Fibroblast of mammary gland (primary cell): Measurements from ENCODE around the gene COPA.

Source experiments
- DNase-seq: peaks from one replicate; pipeline ENCODE4 v3.0.0-alpha.2; 2010; ENCODE audit warnings: low read depth
- H3K4me3 ChIP-seq: 2 replicates; pipeline ENCODE4 v1.5.1; 2011; ENCODE audit warnings: low read depth, mild to moderate bottlenecking, low read length, moderate library complexity; ENCODE audit not compliant: control insufficient read depth
- TF ChIP-seq, protein P1 (sequence below): conservative IDR thresholded peaks from 2 replicates; pipeline ENCODE4 v1.5.1; 2011; ENCODE audit warnings: low read depth, low read length, inconsistent platforms; ENCODE audit not compliant: control insufficient read depth, insufficient read depth

Gene COPA

DNA sequence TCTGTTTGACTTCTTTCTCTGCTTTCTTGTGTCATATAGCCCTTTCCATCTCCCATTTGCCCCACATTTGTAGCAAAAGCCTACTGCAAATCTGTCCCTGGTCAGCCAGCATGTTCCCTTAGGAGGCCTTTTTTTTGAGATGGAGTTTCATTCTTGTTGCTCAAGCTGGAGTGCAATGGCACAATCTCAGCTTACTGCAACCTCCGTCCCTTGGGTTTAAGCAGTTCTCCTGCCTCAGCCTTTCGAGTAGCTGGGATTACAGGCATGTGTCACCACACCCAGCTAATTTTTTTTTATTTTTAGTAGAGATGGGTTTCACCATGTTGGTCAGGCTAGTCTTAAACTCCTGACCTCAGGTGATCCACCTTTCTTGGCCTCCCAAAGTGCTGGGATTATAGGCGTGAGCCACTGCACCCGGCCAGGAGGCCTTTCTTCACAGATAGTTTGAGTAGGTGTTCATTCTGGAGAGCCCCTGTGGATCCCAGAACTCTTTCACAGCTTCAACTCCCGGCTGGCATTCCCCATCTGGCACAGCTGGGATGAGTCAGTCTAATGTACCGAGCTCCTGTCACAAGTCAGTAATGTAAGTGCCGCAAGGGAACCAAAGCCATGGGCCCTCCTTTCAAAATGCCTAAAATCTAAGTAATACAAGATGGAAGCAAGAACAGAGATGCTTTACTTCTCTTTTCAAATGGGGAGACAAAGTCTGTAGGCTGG lies 14.4 kb upstream of the COPA start:
- DNase-seq = peak; percentile 37
- TF ChIP-seq, protein P1, sequence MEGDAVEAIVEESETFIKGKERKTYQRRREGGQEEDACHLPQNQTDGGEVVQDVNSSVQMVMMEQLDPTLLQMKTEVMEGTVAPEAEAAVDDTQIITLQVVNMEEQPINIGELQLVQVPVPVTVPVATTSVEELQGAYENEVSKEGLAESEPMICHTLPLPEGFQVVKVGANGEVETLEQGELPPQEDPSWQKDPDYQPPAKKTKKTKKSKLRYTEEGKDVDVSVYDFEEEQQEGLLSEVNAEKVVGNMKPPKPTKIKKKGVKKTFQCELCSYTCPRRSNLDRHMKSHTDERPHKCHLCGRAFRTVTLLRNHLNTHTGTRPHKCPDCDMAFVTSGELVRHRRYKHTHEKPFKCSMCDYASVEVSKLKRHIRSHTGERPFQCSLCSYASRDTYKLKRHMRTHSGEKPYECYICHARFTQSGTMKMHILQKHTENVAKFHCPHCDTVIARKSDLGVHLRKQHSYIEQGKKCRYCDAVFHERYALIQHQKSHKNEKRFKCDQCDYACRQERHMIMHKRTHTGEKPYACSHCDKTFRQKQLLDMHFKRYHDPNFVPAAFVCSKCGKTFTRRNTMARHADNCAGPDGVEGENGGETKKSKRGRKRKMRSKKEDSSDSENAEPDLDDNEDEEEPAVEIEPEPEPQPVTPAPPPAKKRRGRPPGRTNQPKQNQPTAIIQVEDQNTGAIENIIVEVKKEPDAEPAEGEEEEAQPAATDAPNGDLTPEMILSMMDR = no peak
- H3K4me3 ChIP-seq = no peak overlapping the region

DNA sequence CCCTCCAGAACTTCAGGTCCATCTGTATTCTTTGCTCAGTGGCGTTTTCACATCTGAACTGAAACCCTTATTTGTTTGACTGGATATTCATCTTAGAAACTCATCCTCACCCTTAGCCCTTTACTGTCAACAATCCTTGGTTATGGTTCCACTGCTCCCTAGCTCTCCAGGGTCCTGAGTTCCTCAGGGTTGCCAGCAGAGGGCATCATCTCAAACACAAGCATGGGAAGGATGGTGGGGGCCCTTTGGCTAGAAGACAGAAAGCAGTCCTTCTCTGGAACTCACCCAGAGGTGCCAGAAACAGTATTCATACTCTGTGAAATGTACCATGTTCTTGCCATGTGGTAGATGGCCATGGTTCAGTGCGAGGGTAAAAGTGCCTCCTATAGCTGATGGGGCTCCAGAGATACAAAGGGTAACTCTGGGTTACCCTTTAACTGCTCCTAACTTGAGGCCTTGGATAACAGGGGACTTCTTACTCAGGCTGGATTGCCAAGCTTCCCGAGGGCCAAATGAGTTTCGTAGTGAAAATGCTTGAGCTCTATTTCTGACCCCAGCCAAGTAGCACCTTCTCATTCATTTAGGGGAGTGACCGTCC lies 11.4 kb upstream of the COPA start:
- TF ChIP-seq, protein P1 = peak; percentile 50
- DNase-seq = peak; percentile 28

DNA sequence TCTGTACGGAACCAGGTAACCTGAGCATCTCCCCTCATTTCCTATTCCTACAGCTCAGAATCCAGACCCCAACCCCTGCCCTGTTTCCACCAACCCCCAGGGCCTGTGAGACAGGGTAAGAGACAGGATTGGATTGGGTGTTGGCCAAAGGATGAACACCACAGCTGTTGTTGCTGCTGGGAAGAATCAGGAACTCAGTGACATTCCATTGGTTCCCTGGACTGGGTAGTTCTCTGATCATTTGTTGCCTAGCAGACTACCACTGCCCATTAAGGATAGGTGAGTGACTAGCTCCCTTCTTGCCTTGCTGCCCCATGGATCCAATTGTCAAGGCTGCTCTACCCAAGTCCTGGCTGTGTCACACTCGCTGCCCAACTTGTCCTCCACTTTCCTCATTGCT lies 10.2 kb upstream of the COPA start:
- peak; percentile 26 for DNase-seq
- TF ChIP-seq, protein P1 = no peak
- no peak overlapping the region for H3K4me3 ChIP-seq

More for the DNA sequence above, 11.4 kb upstream of the COPA start:
- H3K4me3 ChIP-seq = no peak overlapping the region

DNA sequence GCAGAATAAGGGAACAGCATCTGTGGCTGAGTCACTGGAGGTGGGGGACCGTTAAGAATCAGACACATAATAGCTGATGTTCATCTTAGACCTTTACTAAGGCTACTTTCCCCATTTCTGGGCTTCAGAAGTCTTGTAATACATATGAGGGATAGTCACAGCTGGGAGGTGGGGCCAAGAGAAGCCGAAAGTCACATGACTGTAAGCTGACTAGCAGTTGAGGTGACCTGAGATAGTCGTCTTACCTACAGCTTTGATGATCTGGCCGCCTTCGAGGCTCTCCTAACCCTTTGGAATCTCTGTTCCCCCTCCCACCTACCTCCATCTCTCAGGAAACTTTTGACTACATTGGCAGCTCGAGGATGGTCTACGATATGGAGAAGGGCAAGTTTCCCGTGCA lies 9.5 kb upstream of the COPA start:
- H3K4me3 ChIP-seq = no peak overlapping the region
- TF ChIP-seq, protein P1 = no peak
- no peak for DNase-seq

DNA sequence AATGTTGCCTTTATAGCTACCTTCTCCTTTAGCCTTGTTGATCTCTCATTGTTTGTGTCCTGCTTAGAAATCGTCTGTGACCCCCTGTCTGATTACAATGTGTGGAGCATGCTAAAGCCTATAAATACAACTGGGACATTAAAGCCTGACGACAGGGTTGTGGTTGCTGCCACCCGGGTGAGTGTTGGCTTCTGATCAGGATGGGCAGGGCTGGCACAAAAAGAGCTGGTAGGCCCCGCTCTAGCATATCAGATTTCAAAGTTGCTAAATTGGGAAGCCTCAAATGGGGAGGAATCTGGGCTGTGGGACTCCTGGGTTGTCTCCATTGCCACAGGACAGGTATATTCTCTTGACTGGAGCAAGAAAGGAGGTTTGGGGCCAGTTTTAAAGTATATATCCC lies 8.6 kb upstream of the COPA start:
- H3K4me3 ChIP-seq = no peak overlapping the region
- TF ChIP-seq, protein P1 = no peak
- no peak for DNase-seq

DNA sequence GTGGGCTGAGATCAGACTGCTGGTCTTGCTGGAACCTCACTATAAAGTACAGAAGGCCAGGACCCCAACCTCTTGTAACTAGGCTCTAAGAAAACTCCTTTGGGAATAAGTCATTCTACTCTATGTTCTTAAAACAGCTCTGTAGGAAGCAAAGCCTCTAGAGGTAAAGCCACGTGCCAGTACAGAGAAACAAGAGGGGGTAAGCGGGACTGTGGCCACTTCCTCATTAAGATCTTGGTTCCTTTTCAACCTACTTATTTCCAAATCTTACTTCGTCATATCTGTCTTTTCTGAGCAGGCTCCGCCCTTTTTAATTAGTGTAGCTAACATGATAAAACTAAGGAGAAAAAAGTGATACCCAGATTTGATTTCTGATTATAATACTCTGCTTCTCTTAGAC lies 3.9 kb upstream of the COPA start:
- no peak for DNase-seq
- H3K4me3 ChIP-seq = no peak overlapping the region
- TF ChIP-seq, protein P1 = no peak
